Measurements from ENCODE around the gene EXOC3.

Gene EXOC3

DNA sequence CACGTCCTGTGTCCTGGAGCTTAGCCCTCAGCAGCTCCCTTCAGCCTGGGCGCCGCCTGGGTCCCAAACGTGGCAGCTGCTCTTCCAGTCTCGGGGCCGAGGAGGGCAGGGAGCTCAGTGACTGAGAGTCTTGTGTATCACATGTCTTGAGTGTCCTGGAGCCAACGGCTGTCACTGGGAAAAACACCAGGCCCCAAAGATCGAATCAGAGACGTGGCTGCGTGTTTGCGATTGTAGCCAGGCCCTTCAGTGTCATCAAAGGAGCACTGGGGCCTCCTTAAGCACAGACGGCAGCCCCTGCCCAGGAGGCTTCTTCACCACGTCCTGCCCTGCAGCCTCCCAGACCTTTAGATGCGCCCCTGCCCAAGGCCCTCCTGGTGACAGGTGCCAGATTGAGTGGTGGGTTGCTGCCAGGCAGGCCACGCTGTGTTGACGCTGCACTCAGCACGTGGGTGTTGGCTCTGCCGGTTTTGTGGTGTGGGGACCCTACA, 5.7 kb upstream of the EXOC3 start:
- TF ChIP-seq, protein P1, sequence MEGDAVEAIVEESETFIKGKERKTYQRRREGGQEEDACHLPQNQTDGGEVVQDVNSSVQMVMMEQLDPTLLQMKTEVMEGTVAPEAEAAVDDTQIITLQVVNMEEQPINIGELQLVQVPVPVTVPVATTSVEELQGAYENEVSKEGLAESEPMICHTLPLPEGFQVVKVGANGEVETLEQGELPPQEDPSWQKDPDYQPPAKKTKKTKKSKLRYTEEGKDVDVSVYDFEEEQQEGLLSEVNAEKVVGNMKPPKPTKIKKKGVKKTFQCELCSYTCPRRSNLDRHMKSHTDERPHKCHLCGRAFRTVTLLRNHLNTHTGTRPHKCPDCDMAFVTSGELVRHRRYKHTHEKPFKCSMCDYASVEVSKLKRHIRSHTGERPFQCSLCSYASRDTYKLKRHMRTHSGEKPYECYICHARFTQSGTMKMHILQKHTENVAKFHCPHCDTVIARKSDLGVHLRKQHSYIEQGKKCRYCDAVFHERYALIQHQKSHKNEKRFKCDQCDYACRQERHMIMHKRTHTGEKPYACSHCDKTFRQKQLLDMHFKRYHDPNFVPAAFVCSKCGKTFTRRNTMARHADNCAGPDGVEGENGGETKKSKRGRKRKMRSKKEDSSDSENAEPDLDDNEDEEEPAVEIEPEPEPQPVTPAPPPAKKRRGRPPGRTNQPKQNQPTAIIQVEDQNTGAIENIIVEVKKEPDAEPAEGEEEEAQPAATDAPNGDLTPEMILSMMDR (IDR thresholded peaks at IDR 0.05; ENCODE audit: insufficient read depth, missing control alignments) = no peak
- DNase-seq (ENCODE audit: insufficient read length, low spot score) = no peak
- no peak for FAIRE-seq

DNA sequence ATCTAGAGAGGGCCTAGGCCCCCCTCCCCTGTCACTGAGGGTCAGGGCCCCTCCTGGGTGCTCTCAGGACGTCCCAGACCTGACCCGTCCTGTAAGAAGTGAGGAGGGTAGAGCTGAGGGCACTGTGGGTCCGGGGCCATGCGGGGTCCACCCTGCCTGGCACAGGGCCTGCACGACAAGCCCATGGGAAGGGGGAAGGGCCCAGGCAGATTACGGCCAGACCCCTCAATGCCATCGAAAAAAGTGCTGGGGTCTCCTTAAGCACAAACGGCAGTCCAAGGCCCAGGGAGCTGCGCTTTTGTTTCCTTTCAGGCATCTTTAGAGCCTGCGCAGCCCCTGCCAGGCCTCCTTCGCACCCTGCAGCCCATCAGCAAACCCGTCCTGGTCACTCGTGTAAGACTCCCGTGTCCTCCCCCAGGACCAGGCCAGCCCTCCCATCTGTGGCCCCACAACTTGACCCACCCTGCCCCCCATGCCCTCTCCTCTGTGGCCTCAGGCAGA, 4.4 kb upstream of the EXOC3 start:
- TF ChIP-seq, protein P1 (IDR thresholded peaks at IDR 0.05; ENCODE audit: insufficient read depth, missing control alignments) = no peak
- DNase-seq (ENCODE audit: insufficient read length, low spot score) = no peak
- no peak for FAIRE-seq

DNA sequence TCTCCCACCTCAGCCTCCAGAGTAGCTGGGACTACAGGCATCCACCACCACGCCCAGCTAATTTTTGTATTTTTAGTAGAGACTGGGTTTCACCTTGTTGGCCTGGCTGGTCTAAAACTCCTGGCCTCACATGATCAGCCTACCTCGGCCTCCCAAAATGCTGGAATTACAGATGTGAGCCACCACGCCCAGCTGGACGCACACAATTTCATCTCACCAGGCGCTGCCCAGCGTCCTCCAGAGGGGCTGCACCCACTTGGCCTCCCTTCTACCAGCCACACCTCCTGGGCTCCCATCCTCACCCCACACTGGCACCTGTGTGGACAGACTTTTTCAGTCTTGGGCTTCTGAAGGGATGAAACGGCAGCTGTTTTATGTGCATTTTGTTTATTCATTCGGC, 3.8 kb upstream of the EXOC3 start:
- no peak for DNase-seq (ENCODE audit: insufficient read length, low spot score)
- TF ChIP-seq, protein P1 (IDR thresholded peaks at IDR 0.05; ENCODE audit: insufficient read depth, missing control alignments) = no peak
- FAIRE-seq = no peak

DNA sequence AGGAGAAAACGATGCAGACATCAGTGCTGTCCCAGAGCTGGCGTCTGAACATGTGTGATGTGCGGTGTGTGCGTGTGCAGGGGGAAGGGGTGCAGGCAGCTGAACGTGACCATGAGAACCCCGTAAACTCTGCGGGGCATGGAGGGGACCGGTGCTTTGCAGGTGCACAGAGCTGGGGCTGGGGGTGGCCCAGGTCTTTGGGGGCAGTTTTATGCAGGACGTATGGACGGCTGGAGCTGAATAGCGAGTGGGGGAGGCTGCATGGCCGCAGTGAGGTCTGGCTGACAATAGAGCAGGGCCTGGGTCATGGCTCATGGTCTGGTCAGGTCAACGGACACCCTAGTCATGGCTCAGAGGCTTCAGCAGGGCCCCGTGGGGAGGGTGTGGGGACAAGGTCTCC, 3.3 kb upstream of the EXOC3 start:
- TF ChIP-seq, protein P1 (IDR thresholded peaks at IDR 0.05; ENCODE audit: insufficient read depth, missing control alignments) = no peak
- DNase-seq (ENCODE audit: insufficient read length, low spot score) (no peak), FAIRE-seq (no peak)

DNA sequence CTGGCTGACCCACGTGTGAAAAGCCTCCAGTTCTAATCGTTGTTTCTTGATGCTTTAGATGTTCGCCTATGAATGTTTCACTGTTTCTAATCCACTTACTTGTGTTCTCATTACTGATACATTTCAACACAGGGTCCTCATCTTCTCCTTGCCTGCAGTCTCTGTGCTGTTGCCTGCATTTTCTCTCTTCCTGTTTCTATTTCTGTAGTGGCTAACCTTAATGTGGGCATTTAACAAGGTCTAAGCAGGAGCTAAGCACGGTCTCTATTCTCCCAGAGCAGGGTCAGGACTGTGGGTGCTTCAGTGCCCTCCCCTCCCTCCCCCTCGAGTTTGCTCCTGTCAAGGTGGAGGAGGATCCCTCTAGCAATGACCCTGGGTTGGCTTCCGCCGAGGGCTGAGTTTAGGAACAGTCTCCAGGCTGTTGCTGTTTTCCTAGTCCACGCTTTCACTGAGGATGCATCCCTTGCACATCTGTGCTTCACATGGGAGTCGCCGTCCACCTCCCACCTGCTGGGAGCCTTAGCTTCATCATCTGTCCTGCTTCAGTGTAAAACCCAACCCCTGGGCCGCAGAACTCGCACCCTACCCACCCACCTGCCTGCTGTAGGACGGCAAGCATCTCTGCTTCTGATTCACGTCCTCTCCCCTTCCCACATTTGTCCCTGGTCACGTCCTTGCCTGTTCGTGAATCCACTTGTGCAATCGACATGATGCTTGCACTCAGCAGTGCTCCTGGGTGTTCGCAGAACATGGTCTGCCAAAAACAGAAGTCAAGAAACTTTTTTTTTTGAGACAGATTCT, 2.4 kb upstream of the EXOC3 start:
- TF ChIP-seq, protein P1 (IDR thresholded peaks at IDR 0.05; ENCODE audit: insufficient read depth, missing control alignments) = no peak
- FAIRE-seq = no peak
- DNase-seq (ENCODE audit: insufficient read length, low spot score) = no peak

DNA sequence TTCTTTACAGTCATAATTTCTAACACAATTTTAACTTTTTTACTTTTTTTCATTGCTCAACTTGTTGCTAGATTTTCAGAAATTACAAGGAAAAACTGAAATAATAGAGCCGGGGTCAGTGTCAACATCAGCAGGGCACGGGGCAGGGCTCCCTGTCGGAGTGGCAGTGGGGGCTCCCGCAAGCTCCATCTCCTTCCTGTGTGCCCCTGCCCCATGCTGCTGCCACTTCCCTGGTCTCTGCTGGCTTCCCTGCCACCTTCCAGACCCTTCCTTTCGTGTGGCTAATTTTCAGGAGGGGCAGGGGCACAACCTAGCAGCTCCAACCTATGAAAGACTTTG, 1.0 kb upstream of the EXOC3 start:
- DNase-seq (ENCODE audit: insufficient read length, low spot score) = no peak
- FAIRE-seq = no peak
- TF ChIP-seq, protein P1 (IDR thresholded peaks at IDR 0.05; ENCODE audit: insufficient read depth, missing control alignments) = no peak
